ENCODE data around the gene C16orf95. TPM values are rescaled to one million over a fixed set of nuclear protein-coding genes. Genes with fewer than 3 reads are reported as not detected.

The C16orf95 gene
- polyA plus RNA-seq, 12 donors = 1.4 to 2.9 (median 2.2) TPM; not detected in 2

GRCh38 chr16:87319011-87319410 lies 1.8 kb upstream of the C16orf95 start:
- no peak for DNase-seq

GRCh38 chr16:87317750-87318644 lies 805 bp upstream of the C16orf95 start:
- peak; percentile 56 for DNase-seq

GRCh38 chr16:87316450-87316922 lies 706 bp downstream of the C16orf95 start:
- no peak for DNase-seq

- DNase-seq = no peak
These were observed 2.2 kb downstream of the C16orf95 start for GRCh38 chr16:87314990-87315420.

GRCh38 chr16:87312008-87312407 lies 5.2 kb downstream of the C16orf95 start:
- DNase-seq = no peak

GRCh38 chr16:87311387-87311786 lies 5.8 kb downstream of the C16orf95 start:
- no peak for DNase-seq

- DNase-seq = no peak
These were observed 6.6 kb downstream of the C16orf95 start for GRCh38 chr16:87310610-87311009.

GRCh38 chr16:87309620-87310525 lies 7.3 kb downstream of the C16orf95 start:
- no peak for DNase-seq

GRCh38 chr16:87308826-87309225 lies 8.4 kb downstream of the C16orf95 start:
- DNase-seq = no peak

GRCh38 chr16:87306516-87306915 lies 10.7 kb downstream of the C16orf95 start:
- no peak for DNase-seq

GRCh38 chr16:87305505-87306391 lies 11.4 kb downstream of the C16orf95 start:
- DNase-seq = no peak

- DNase-seq = no peak
These were observed 12.2 kb downstream of the C16orf95 start for GRCh38 chr16:87304951-87305350.

GRCh38 chr16:87303962-87304521 lies 13.2 kb downstream of the C16orf95 start:
- DNase-seq = no peak

- no peak for DNase-seq
These were observed 13.7 kb downstream of the C16orf95 start for GRCh38 chr16:87303431-87303930.

- DNase-seq = no peak
These were observed 18.2 kb downstream of the C16orf95 start for GRCh38 chr16:87298857-87299465.

- no peak for DNase-seq
These were observed 19.1 kb downstream of the C16orf95 start for GRCh38 chr16:87297918-87298631.

- DNase-seq = no peak
These were observed 19.8 kb downstream of the C16orf95 start for GRCh38 chr16:87297407-87297806.

GRCh38 chr16:87295661-87296531 lies 21.3 kb downstream of the C16orf95 start:
- DNase-seq = no peak

- DNase-seq = no peak
These were observed 21.9 kb downstream of the C16orf95 start for GRCh38 chr16:87295259-87295658.
